Stimulated activated CD4-positive, alpha-beta T cell treated with anti-CD3 and anti-CD28 coated beads, TNF-alpha, amount 100 ng/mL, for 4 hours (primary cell): ENCODE data around the gene UMODL1.

Experiments used
- DNase-seq, 3 experiments: peaks; one replicate each; pipeline ENCODE4 v3.0.0-alpha.2; 2020; ENCODE audit warnings: low read depth in 3 of 3

Gene UMODL1, protein sequence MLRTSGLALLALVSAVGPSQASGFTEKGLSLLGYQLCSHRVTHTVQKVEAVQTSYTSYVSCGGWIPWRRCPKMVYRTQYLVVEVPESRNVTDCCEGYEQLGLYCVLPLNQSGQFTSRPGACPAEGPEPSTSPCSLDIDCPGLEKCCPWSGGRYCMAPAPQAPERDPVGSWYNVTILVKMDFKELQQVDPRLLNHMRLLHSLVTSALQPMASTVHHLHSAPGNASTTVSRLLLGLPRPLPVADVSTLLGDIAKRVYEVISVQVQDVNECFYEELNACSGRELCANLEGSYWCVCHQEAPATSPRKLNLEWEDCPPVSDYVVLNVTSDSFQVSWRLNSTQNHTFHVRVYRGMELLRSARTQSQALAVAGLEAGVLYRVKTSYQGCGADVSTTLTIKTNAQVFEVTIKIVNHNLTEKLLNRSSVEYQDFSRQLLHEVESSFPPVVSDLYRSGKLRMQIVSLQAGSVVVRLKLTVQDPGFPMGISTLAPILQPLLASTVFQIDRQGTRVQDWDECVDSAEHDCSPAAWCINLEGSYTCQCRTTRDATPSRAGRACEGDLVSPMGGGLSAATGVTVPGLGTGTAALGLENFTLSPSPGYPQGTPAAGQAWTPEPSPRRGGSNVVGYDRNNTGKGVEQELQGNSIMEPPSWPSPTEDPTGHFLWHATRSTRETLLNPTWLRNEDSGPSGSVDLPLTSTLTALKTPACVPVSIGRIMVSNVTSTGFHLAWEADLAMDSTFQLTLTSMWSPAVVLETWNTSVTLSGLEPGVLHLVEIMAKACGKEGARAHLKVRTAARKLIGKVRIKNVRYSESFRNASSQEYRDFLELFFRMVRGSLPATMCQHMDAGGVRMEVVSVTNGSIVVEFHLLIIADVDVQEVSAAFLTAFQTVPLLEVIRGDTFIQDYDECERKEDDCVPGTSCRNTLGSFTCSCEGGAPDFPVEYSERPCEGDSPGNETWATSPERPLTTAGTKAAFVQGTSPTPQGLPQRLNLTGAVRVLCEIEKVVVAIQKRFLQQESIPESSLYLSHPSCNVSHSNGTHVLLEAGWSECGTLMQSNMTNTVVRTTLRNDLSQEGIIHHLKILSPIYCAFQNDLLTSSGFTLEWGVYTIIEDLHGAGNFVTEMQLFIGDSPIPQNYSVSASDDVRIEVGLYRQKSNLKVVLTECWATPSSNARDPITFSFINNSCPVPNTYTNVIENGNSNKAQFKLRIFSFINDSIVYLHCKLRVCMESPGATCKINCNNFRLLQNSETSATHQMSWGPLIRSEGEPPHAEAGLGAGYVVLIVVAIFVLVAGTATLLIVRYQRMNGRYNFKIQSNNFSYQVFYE

DNA sequence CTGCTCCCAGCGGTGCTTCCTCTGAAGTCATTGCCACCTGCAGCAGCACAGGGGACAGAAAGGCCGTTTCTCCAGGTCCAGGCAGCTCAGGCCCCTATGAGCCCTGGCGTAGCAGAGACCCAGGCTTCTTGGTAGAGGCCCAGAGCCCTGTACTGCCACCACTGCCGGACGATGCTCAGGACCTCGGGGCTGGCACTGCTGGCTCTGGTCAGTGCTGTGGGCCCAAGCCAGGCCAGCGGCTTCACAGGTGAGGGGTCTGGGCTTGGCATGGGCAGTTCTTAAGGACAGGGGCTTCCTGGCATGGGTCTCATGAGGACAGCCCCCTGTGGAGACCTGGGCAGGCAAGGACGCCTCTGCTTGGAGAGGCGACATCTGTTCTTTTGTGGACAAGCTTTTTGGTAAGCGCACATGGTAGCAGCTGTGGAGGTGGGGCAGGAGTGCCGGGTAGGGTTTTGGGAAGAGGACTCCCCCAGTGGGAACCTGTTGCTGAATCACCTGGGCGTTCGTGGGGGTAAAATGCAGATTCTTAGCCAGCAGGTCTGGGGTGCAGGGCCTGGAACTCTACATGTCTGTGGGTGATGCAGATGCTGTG is at the start of gene UMODL1:
Gene UMODL1 (plus strand): TSS at position 172 of the 592 bp plus-strand sequence. CDS start 0 bp downstream, at position 172.
- DNase-seq: no peak

DNA sequence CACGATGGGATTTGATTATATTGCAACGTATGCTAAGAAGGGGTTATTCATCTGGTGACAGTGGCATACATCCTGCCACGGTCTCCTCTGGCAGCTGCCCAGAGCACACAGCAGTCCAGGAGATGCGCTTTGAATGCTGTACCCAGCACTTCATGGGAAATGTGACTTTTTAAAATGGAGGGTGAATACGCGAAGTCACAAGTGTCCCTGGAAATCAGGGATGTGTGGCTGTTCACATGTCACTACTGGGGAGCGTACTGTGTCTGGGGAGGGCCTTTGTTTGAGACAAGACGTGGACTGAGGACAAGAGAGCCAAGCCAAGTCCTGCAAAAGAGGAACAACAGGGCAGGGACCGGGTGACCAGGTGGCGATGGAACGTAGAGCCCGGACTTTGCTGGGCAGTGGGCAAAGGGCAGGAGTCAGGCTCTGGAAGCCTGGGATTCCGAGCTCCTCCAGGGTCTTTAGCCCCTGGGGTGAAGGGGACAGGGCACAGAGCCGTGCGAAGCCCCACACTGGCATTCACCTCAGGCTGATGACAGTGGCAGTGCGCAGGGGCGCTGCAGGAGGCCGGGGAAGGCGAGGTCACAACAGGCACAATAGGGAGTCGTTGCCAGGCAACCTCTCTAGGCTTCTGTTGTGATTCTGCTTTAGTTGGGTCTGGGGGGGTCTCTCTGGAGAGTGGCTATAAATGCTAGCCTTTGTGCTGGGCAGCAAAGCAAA is 49.6 kb upstream of the UMODL1 start:
- no peak for DNase-seq

DNA sequence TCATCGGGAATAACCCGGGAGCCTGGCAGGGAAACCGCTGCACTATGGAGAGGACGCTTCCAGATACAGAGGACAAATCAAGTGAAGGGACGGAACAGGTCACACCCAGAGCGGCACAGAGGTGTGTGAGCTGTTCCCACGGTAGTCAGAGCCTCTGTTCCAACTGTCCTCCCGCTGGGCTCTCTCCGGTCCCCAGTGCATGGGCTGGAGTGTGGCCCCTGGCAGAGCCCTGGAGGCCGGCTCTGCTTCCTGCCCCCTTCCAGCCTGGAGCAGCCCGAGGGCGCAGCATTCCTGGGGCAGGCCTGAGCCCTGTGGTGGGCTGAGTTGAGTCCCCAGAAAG is 49.1 kb upstream of the UMODL1 start:
- no peak for DNase-seq

DNA sequence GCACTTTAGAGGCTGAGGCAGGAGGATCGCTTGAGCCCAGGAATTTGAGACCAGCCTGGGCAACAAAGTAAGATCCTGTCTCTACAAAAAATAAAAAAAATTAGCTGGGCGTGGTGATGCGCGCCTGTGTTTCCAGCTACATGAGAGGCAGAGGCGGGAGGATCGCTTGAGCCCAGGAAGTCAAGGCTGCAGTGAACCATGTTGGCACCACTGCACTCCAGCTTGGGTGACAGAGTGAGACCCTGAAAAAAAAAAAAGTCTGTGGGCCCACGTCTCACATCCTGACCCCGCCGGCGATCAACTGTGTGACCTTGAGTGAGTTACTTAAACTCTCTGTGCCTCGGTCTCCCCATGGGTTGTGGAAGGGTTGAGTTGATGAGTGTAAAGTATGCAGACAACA is 48.2 kb upstream of the UMODL1 start:
- no peak for DNase-seq

DNA sequence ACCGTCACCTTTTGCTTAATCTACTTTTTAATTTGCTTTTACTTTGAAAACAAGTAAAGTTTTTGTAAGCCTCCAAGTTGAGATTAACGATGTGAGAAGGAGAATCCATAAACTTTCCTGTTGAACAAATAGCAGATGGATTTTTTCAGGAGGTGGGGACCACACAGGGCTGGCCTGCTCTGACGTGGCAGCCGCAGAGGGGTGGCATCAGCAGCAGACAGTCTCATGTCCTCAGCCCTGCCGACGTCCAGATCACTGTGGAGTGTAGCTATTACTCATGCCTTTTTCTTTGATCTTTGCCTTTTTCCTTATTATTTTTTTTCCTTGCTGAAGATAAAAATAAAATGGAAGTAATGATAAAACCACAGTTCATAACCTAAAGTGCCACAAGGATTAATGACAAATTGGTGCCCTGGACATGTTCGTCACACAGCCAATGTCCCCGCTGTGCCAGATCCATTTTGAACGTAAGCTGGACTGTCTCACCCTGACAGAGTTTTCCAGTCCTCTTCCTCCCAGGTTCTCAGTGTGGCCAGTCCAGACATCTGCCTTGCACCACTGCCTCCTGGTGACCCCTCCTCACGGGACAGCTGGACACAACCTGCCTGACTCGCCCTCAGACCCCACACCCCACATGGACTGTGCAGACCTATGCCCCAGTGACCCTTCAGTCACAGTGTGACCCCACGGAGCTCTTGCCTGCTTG is 45.6 kb upstream of the UMODL1 start:
- DNase-seq: no peak

DNA sequence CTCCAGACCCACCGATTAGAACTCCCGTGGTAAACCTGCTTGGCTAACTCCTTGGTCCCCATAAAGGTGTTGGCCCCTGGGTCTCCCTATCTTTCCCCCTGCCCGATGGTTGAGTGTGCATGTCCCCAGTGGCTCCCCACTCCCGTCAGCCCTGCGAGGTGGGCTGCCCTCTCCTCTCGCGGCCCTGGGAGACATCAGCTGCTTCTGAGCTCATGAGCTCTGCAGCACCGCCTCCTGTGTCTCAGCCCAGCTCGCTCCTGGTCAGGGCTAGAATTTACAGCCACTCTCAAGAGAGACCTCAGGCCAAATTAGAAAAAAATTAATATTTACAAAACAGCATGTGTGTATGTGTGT is 45.1 kb upstream of the UMODL1 start:
- DNase-seq: no peak

DNA sequence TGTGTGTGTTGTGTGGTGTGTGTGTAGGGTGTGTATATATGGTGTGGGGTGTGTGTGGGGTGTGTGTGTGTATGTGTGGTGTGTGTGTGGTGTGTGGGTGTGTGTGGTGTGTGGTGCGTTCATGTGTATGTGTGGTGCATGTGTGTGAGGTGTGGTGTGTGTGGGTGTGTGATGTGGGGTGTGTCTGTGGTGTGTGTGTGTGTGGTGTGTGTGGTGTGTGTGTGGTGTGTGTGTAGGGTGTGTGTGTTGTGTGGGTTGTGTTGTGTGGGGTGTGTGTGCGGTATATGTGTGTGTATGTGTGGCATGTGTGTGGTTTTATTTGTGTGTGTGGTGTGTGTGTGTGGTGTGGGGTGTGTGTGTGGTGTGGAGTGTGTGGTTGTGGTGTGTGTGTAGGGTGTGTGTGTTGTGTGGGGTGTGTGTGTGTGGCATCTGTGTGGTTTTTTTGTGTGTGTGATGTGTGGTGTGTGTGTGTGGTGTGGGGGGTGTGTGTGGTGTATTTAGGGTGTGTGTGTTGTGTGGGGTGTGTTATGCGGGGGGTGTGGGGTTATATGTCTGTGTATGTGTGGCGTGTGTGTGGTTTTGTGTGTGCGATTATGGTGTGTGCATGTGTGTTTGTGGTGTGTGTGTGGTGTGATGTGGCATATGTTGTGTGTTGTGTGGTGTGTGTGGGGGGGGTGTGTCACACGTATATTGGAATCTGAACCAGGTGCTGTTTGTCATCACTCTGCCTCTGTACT is 43.9 kb upstream of the UMODL1 start:
- DNase-seq: no peak

DNA sequence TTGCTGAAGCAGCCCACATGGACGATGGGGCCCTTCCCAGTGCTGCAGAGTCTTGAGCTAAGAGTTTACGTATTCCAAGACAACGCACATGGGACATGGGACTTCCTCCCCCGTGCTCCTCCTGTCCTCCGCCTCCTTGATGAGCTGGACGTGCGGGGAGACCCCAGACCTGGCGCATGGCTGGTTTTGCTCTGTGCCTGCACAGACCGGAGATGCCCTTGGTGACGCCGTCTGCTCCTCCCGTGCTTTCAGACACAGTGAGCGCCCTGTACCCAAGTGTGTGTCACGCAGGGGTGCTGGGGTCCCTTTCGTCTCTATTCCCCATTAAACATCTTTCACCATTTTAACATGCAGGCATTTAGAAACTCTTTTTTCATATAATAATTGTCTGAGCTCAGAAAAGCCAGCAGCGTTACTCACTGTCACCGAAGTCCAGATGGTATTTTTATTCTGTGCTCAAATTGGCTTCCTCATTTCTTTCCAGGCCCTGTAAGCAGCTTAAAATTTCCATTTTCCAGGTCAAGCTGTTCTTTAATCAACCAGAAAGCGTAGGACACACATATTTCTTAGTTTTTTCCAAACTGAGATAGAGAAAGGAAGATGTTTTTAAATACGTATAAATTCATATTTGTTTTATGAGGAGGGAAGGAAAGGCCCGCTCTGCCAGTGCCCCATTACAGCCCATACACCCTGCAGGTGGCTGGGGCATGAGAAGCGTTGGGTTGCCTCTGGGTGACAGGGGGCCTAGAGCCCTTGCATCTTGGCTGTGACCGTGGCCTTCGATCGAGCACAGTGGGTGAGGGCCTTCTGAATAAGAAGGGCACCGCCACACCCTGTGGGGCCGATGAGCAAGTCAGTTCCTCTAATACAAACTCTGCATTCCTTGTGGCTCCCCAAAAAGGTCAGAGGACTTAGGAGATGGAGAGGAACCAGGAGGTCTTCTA is 43.0 kb upstream of the UMODL1 start:
- no peak for DNase-seq

DNA sequence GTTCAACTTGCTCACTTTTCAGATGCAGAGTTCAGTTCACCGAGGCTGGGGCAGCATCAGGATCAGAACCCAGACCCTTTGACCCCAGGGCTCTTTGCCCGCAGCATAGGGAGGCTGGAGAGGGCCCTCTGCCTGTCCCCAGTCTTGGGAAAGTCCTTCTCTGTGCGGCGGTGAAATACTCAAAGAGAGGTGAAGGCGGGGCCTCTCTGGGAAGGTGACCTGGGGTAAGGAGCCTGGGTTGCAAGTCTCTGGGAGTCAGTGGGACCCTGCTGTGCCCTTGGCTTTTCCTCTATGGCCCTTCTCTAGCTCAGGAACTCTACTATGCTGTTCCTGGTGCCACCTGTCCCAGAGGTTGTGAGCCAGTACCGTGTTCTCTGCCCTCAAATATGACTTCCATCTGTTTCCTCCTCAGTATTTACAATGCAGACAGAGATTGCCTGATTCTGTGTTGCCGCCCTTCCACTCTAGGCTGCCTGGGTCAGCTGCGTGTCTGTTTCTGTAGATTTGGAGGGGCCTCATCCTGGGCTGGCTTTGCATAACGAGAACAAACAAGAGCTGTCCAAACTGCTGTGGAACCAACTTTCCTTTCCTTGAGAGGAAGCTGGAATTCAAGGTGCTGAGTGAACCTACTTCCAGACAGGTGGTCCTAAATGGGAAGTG is 42.2 kb upstream of the UMODL1 start:
- no peak for DNase-seq

DNA sequence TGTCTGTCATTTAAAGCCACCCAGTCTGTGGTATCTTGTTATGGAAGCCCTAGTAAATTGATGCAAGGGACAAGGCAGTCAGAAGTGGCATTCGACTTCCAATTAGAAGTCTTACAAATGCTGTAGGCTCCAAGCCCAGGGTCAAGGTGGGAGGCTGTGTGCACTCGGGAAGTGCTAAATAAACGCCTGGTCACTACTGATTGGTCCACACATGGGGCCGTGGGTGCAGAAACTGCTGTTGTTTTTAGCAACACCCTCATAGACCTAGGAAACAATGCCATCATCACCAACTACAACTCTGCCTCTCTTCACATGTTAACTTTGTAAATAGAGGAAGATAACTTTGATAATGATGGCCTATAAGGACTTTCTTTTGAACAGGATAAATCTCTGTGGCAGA is 40.8 kb upstream of the UMODL1 start:
- DNase-seq: no peak

DNA sequence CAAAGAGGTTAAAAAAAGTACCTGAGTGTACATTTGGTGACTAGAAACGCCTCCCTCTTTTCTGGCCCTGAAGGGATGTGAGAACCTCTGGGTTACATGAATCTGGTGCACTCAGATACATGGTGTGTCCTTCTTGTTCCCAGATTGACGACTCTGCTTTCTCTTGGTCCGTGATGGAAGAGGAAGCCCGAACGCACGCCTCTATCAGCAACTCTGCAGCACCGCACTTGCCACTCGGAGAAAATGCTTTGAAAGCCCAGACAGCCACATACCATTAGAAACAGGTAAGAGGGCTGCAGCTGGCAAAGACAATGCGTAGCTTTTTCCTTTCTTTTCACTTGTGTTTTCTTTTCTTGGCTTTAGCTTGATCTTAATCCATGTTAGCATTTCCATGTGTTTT is 39.9 kb upstream of the UMODL1 start:
- no peak for DNase-seq

DNA sequence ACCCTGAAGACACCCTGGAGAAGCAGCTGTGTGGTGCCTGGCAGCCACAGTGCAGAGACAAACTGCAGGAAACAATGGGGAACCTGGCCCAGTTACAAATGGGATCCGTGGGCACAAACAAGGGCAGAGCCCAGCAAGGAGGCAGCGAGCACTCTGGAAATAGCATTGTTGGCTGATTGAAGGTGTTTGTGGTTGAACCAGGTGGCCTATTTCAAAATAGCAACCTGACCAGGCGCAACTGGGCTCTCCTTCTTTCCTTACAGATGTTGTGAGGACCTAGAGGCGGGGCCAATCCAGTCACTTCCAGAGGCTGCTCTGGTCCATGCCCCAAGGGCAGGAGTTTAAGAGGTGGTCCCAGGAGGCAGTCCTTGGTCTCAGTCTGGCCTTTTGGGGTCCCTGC is 39.3 kb upstream of the UMODL1 start:
- DNase-seq: no peak

DNA sequence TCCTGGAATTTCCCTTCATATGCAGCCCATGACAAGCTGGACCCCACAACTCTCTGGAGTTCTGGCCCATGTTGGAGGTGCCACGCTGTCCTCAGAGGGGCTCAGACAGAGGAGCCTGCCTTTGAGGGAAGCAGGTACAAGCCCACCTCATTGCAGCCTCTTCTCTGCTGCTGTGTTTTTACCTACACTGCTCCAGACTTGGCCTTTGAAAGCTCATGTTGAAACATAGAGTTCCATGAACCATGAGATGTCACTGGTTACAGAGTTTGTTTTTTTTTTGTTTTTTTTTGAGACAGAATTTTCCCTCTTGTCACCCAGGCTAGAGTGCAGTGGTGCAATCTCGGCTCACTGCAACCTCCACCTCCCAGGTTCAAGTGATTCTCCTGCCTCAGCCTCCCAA is 38.9 kb upstream of the UMODL1 start:
- no peak for DNase-seq

DNA sequence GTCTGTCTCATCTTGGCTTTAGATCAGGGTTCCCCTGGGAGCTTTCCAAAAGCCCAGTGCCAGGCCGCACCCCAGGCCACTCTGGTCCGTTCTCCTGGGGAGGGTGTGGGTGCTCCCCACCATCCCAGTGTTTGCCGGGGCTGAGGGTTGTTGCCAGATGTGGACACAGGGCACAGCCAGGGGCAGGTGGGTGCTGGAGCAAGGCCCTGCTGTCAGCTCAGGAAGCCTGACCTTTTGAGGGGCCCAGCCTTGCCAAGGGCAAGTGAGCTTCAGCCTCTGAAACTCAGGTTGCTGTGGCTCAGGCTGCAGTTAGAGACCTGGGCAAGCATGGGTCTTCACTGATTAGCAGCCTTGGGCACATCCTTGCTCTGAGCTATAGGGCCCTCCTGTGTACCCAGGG is 38.1 kb upstream of the UMODL1 start:
- no peak for DNase-seq

DNA sequence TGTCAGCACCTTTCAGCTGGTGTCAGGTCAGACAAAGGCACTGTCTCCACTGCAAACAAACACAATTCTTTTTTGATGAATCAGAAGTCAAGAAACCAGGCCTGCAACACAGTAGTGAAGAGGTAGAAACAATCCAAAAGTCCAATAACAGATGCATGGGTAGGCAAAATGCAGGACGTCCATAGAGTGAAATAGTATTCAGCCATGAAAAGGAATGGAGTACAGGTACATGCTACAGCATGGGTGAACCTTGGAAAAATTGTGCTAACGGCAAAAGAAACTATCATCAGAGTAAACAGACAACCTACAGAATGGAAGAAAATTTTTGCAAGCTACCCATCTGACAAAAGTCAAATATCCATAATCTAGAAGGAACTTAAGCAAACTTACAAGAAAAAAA is 34.8 kb upstream of the UMODL1 start:
- no peak for DNase-seq

DNA sequence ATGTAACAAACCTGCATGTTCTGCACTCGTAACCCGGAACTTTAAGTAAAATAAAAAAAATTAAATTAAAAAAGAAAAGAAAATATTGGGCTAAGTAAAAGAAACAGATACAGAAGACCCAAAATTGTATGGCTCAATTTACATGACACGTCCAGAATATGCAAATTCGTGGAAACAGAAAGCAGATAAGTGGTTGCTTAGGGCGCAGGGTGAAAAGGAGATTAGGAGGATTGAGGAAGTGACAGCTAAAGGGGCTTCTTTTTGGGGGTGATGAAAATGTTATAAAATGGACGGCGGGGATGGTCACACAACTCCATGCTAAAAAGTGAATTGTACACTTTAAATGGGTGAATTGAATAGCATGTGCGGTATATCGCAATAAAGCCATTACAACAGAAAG is 33.6 kb upstream of the UMODL1 start:
- DNase-seq: no peak

DNA sequence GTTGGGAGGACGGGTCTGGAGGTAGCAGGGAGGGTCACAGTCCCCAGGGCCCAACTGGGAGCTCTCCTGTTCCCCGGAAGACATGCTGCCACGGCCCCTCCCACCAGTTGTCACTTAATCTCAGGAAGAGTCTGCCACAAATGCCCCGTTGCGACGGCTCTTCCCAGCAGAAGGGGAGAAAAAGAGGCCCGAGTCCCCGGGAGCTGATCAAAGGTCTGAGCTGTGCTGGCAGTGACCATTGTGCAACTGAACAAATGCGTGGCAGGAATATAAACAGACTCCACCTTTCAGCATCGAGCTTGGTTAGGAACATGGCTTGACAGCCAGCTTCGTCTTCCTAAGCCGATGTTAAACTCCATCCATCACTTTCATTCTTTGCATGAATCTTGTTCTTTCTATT is 33.2 kb upstream of the UMODL1 start:
- DNase-seq: no peak

DNA sequence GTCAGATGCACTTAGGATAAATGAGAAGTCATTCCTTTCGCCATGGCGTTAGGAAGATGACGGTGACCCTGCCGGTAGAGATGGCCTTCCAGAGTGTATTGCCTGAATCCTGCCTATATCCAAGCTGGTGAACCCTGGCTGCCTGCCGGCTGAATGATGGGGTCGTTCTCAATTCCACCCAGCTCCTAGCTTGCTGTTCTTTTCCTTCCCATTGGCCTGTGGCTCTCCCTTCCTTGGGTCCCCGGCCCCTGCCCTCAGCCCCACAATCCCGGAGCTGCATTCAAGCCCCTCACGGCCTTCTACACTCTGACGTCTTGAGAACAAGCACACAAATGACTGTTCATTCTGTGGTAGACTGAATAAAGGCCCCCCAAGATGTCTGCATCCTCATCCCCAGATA is 32.7 kb upstream of the UMODL1 start:
- DNase-seq: no peak
